ENCODE measurements around the gene PAFAH2.
A peak's percentile ranks its signal among the peaks of the same experiment; 100 is the strongest.
"Not testable (repeated sequence)": the region's sequence is repeated elsewhere in the genome, so short reads cannot be mapped to it uniquely, and the experiment has no call there.

PAFAH2 gene

DNA sequence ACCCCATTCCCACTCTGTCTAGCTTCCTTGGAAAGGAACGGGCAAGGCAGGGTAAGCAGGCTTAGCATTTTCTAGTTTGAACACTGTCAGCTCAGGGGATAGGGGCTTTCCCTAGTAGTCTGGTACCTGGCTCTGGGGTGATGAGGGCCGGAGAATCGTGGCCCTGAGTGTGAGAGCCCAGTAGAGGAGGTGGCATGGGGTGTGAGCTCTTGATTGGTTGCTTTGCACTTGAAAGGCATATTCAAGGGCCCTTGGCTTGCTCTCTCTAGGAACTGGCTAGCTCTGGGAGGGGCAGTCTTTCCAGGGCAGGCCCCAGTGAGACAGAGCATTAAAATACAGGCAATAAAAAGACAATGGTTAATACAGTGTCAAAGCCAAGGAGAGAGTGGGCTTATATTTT, 13.0 kb upstream of the PAFAH2 start:
- no peak for DNase-seq (ENCODE audit: low read depth)

DNA sequence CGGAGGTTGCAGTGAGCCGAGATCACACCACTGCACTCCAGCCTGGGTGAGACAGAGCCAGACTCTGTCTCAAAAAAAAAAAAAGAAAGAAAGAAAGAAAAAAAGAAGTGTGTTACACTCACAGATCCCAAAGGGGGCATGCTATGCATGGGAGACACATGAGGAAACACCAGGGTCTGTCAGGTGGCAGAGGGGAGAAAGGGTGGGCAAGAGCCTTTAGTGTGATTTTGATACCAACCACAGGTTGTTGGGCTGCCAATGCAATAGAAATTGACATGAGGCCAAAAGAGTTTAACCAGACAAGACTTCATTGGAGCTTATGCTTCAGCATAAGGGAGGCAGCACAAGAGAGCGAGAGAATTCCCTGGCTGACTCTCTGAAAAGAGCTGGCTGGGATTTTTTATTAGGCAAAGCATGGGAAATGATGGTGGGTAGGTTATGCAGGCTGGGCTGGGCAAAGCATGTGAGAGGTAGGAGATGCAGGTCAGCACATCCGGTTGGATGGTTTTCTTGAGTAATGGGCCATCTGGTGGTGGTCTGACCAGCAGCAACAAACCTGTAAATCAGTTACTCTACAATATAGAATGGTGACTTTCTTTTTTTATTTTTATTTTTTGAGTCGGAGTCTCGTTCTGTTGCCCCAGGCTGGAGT, 12.1 kb upstream of the PAFAH2 start:
- no peak for DNase-seq (ENCODE audit: low read depth)

DNA sequence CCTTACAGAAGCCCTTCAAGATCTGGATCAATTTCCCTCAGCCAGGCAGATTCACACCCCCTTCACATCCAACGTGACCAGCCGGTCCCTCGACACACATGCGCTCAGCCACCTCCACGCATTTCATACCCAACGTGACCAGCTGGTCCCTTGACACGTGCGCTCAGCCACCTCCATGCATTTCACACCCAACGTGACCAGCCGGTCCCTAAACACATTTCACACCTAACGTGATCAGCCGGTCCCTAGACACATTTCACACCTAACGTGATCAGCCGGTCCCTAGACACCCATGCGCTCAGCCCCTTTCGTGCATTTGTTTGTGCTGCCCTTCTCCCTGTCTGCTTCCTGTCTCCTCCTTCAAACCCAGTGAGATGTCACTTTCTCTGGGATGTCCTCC, 8.8 kb upstream of the PAFAH2 start:
- DNase-seq (ENCODE audit: low read depth): no peak

DNA sequence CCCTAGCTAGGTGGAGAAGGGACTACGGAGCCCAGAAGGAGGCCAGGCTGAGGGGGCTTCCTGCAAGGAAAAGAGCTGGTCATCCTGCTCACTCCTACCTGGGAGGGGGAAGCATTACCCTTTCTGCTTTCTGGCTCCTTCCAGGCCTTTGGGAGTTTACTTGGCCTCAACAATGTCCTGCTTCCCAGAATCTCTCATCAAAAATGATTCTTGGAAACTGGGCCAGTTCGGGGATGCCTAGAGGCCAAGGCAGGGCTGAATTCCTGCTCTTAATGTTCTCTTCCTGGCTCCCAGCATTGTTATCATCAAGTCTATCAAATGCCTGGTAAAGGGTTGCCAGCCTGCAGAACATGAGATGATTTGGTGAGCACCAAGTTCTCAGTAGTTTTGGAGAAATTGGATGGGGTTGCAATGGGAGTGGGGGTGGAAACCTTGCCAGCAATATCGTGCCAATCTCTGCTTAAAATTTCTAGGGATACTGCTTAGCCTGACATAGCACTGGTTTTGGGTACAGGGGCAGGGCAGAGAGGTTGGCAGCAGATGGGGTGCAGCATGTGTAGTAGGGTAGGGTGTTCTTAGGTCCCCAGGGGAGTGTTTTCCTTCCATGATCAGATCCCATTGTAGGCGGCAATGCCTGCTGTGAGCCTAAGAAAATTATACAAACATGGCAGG, 7.7 kb upstream of the PAFAH2 start:
- no peak for DNase-seq (ENCODE audit: low read depth)

DNA sequence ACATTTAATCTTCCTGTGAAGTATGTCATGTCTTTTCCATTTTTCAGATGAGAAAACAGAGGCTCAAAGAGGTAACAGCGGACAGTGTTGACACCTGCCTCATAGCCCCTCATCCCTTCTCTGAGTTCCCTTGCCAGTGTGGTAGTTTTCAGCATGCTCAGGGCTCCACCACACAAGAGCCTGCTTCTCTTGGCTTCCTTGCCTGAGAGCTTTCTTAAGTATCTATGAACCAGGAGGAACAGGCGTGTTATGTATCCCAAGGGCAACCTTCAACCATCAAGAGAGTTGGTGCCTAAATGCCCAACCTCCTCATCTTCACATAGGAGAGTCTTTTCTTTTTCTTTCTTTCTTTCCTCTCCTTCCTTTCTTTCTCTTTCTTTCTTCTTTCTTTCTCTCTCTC, 5.9 kb upstream of the PAFAH2 start:
- DNase-seq (ENCODE audit: low read depth): no peak

DNA sequence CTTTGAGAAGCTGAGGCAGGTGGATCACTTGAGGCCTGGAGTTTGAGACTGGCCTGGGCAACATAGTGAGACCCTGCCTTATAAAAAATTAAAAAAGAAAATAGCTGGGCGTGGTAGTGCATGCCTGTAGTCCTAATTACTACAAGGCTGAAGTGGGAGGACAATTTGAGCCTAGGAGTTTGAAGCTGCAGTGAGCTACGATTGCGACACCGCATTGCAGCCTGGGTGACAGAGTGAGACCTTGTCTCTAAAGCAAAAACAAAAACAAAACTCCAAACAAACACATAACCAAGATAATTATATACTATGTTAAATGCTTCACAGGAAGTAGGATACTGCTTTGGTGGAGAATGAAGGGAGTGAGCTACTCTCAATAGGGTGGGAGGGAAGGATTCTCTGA, 5.4 kb upstream of the PAFAH2 start:
- DNase-seq (ENCODE audit: low read depth): no peak

DNA sequence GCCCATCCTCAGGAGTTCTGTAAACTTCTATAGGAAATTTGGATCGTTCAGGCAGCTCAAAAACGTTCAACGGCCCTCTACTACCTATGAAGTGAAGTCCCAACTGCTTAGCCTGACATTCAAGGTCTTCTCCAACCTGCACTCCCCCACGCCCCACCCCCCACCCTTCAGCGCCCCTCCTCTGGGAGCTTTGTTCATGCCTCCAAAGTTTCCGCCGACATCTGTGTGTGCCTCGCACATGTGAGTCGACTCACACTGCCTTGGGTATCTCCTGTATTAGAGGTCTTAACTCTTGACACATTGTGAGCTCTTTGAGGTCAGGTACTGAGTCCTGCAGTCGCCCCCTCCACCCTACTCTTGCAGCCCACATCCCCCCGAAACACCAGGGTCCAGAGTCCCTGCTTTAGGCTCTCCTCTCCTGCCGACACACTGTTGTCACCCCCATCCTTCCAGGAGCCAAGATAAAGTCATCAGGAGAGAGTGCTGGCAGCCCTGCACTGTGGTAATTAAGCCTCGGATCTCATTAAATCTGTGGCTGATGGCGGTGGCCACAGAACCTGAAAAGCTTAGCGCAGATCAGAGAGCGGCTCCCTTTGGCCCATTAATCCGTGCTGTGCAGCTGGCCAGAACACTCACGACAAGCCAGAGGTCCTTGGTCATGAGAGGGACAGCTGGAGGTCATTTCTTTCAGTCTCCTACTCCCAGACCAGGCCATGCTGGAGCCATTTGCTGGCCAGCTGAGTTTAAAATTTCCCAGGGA, 1.4 kb upstream of the PAFAH2 start:
- DNase-seq (ENCODE audit: low read depth): no peak

DNA sequence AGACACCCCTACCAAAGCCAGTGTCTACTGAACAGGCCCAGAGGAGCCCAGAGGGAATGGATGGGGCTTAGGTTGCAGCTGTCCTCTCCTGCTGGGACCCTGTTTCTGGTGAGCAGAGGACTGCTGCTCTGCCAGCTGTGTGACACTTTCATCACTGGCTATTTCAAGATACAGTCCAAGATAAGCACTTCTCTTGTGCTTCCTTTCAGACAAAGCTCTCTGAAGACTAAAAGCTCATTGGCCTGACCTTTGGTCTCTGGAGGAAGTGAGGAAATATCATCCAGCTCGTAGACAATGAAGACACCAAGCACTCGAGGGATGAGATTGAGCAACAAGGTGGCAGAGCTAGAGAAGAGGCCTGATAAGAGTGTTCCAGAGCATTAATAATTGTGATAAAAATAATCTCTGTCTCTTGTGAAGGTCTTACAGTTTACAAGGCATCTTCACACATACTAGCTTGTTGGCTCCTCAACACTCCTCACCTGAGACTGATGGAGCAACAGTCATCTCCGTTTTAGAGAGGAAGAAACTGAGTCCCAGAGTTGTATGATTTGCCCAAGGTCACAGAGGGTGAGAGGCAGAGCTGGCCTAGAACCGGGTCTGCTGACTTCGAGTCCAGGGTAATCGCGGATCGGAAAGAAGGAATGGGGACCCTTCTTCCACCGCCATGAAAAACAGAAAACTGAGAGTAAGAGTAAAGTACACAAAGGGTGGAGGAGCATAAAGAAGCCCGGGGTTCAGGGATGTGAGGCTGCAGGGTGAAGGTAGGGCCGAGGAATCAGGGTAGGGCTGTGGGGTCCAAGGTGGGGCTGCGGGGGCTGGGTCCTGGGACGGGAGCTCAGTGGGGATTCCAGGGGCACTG, 666 bp downstream of the PAFAH2 start:
- peak; percentile 93 for DNase-seq (ENCODE audit: low read depth)

DNA sequence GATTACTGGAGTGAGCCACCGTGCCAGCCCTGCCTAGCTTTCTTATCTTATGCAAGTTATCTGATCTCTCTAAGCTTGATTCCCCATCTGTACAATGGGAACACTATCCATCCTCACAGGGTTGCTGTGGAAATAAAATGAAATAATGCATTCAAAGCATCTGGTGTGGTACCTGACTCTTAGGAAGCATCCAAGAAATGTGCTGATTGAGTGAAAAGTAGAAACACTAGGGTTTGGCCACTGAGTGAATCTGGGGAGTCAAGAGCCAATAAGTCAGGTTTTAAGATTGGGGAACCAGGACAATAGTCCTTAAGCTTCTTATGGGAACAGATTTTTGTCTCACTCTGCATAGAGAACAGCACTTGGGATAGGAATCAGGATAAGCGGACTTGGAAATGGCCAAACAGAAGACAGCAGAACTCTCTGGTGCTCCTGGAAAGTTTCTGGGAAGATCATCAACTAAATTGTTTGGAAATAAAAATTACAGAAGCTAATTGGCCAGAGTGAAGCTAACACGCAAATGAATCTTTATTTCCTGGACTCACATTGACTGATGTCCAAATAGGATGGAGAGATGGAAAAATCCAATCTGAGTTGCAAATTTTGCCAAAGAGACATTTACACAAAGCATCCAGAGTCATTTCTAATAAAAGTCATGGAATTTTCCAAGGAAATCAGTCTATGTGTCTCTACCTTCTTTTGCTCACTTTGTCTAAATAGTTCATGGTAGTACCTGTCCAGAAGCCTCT, 3.3 kb downstream of the PAFAH2 start:
- DNase-seq (ENCODE audit: low read depth): no peak

DNA sequence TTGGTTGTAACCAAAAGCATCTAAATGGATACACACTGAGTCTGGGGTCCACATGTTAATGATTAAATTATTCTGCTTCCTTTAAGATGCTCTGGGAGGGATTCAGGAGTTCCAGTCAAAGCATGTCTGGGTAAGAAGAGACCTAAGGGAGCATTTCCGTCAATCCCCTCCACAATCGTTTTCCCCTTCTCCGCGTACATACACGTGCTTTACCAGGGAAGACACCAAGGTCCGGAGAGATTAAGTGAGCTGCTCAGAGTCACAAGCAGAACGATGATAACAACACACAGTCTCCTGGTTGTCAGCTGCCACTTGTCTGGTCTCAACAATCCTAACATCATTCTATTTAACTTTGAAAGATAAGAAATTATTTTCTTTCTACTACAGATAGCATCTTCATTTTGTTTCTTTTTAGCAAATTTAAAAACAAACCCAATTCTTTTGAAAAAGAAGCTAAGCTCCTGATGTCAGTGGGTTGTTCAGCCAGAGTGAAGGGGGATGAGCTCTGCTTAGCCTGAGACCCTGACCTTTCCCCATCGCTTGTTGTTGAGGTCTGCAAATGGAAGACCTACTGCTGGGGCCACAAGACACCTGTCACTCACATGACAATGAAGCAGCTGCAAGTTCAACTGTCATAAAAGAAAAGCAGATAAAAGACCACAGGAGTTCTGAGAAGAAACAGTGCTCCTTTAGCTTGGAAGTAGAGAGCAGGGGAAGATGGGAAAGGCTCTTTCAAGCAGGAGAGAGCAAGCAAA, 4.5 kb downstream of the PAFAH2 start:
- DNase-seq (ENCODE audit: low read depth): no peak

DNA sequence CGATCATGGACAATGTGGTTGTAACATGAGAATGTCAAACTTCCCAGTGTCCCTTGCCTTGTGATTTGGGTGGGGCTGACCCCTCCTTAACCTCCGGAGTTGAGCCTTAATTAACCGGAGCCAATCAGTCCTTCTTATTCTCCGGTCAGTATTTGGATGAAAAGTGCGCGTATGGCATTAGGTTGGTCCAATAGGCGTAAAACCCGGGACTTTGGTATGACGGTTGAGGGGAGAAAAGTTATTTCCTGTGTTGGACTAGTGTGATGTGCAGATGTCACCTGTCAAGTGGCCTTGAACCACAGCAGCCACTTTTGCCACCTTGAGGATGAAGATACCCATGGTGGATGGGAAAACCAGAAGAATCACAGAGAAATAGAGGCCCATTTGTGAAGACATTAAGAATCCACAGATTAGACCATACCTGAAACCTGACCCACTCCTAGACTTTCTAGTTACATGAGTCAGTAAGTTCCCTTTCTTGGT, 5.1 kb downstream of the PAFAH2 start:
- no peak for DNase-seq (ENCODE audit: low read depth)

DNA sequence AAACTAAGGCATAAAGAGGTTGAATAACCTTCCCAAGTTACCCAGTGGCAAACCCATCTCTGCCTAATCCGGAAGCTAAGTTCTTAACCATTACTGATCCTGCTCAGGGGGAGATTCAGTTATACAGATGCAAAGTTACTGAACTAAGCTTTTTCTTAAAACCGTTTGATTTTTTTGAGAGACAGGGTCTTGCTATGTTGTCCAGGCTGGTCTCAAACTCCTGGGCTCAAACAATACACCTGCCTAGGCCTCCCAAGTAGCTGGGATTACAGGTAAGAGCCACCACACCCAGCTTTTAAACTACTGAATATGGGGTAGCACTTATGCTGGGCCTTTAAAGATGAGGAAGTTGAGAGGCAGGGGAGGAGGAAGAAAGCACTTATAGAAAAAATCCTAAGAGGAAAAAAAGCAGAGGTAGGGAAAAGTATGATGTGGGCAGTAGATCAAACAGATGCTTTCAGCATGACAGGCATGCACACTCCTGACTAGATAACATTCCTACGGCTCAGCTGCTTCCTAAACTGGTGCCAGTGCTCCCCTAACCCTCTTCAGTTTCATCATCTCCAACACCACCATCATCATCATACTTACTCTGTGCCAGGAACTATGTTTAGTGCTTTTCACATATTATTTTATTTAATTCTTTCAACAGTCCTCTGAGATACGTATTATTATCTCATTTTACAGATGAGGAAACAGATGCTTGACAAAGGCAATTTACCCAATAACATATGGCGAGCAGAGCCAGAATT, 5.8 kb downstream of the PAFAH2 start:
- DNase-seq (ENCODE audit: low read depth): peak; percentile 73

DNA sequence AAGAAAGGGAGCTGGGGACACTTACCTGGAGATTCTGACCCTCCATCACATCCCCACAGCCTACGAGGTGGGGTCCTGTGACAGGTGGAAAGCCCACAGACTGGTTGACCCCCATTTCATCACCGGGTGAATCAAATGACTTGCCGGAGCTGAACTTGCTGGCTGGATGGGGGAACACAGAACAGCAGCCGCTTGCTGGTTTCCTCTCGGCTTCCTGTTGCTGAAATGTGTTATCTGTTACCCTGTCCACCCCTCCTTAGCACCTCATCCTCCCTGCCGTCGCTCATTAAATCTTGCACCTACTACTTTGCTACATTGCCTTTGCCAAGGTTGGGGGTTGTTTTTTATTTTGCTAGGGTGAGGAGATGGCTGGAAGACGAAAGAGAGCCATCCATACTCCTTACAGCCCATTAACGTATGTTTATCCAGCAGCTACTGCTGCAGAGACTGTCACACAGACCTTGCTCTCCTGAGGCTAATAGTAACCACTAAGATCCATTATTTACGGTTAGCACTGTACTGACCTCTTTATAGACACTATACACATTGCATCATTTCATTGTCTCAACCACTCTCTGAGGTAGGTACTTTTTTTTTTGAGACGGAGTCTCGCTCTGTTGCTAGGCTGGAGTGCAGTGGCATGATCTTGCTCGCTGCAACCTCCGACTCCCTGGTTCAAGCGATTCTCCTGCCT, 7.0 kb downstream of the PAFAH2 start:
- DNase-seq (ENCODE audit: low read depth): no peak

DNA sequence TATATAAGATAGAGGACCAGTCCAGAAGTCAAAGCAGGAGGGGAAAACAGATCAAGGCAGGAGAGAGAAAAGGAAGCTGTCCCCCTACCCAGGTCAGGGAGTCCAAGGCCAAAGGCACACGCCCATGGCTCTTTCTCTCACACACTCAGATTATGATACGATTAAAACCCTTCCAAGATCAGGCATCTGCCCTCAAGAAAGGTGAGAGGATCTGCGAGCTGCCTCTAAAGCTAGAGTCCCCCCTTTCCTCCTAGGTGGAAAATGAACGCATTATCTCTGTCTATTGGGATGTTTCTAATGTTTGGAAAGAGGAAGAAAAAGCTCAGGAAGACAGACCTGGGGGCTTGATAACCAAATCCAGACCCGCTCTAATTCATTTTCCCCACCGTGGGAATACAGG, 7.6 kb downstream of the PAFAH2 start:
- no peak for DNase-seq (ENCODE audit: low read depth)

DNA sequence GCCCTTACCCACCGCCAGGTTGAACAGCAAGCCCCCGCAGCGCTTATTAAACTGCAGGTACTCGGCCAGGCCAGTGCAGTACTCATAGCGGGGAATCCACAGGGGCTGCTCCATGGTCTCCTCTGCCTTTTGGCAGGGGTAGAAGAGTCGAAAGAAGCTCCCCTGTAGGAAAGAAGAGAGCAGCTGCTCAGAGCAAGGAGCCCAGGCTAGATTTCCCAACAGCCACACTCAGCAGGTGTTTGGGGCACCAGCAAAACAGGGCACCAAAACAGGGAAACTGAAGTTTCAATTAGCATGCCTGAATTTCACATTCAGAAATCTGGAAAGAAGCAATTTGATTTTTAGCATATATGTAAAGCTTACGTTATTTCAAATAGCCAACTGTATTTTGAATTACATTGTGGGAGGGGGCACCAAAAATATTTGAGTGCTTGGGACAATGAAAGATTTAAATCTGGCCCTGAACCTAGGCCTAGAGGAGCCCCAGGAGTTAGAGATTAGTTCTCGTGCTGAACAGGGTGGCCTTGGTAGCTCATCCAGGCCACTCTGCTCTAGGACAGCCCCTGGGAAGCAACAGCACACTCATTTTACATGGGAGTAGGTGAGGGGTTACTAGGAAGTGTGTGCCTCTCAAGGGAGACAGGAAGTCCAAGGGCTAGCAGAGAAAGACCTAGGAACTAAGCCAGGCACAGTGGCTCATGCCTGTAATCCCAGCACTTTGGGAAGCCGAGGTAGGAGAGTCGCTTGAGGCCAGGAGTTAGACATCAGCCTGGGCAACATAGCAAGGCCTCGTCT, 8.2 kb downstream of the PAFAH2 start:
- no peak for DNase-seq (ENCODE audit: low read depth)

DNA sequence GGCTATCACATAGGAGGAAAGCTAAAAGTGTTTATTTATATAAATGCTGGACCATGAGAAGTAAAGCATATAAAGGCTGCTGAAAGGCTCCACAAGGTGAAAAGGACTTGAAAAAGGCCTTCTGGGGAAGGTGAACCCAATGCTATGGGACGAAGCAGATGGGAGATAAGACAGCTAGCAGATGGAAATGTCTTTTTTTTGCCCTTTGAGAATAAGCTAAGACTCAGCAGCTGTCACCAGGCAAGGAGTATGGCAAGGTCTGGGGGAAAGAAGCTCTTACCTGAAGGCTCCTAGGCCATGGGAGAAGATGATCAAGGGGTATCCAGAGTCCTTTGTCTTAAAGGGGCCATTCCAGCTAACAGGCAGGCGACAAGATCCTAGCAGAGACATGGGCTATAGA, 9.9 kb downstream of the PAFAH2 start:
- DNase-seq (ENCODE audit: low read depth): no peak

DNA sequence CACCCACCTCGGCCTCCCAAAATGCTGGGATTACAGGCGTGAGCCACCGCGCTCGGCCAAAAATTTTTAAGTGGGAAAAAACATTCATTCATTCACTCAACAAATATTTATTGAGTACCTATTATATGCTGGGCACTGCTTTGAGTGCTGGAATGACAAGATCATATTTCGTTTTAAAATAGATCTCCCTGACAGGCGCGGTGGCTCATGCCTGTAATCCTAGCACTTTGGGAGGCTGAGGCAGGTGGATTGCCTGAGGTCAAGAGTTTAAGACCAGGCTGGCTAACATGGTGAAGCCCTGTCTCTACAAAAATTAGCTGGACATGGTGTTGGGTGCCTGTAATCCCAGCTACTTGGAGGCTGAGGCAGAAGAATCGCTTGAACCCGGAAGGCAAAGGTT, 11.1 kb downstream of the PAFAH2 start:
- DNase-seq (ENCODE audit: low read depth): not testable (repeated sequence)

DNA sequence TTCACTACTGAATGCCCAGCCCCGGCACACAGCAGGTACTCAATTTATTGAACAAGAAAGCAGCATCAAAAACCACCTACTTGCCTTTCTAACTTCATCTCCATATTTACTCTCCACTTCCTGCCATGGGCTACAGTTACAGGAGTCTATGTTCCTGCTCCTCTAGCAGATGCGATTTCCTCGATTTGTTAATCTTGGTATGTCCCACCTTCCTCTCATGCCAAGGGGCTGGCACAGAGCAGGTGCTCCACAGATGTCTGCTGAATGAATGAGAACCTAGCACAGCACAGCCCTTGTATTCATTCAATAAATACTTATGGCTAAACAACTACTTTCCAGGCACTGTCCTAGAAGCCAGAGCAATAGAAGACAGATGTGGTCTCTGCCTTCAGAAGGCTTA, 12.2 kb downstream of the PAFAH2 start:
- no peak for DNase-seq (ENCODE audit: low read depth)

DNA sequence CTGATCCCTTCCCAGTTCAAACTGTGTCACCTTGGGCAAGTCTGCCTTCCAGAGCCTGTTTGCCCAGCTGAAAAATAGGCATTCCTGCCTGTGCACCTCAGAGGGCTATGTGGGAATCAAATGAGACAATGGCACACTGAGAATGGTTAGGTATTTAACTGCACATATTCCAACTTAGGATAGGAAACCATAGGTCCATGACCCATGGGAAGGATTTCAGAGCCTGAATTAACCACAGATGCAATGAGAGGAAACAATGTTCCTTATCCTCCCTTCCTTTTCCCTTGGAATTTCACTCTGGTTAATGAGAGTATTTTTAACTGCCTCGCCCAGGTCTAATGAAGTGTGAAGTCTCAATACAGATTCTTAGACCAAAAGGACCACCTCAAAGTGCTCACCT, 12.7 kb downstream of the PAFAH2 start:
- no peak for DNase-seq (ENCODE audit: low read depth)

Measured in iris pigment epithelial cell (primary cell).